ENCODE measurements around the gene FNBP1.

DNA sequence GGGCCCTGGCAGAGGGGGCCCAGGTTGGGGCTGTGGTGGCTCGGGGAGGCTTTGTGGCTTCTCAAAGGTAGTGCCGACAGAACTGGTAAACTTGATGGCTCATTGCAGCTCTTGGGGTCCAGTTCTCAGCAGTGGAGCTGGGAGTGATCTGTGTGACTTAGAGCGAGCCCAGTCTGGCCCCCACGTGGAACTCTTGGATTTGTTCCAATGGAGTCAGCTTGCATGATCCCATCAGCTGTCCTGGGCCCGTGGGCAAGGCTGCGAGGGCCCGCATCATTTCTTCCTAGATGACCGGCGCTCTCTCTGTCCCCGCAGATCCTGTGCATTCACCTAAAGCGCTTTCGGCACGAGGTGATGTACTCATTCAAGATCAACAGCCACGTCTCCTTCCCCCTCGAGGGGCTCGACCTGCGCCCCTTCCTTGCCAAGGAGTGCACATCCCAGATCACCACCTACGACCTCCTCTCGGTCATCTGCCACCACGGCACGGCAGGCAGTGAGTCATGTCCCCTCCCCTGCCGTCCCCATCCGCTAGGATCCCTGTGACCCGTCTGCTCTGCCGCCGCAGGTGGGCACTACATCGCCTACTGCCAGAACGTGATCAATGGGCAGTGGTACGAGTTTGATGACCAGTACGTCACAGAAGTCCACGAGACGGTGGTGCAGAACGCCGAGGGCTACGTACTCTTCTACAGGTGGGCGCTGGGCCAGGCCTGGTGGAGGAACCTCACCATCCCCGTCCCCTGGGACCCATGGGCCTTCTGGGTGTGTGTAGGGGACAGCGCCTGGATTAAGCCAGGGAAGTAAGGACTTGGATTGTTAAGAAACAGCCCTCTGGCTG lies 168.5 kb downstream of the FNBP1 start:
- TF ChIP-seq, protein P1, sequence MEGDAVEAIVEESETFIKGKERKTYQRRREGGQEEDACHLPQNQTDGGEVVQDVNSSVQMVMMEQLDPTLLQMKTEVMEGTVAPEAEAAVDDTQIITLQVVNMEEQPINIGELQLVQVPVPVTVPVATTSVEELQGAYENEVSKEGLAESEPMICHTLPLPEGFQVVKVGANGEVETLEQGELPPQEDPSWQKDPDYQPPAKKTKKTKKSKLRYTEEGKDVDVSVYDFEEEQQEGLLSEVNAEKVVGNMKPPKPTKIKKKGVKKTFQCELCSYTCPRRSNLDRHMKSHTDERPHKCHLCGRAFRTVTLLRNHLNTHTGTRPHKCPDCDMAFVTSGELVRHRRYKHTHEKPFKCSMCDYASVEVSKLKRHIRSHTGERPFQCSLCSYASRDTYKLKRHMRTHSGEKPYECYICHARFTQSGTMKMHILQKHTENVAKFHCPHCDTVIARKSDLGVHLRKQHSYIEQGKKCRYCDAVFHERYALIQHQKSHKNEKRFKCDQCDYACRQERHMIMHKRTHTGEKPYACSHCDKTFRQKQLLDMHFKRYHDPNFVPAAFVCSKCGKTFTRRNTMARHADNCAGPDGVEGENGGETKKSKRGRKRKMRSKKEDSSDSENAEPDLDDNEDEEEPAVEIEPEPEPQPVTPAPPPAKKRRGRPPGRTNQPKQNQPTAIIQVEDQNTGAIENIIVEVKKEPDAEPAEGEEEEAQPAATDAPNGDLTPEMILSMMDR (IDR thresholded peaks at IDR 0.05; ENCODE audit: low read depth, low read length) = no peak
- TF ChIP-seq MYC (IDR thresholded peaks at IDR 0.05; ENCODE audit: low read depth, low read length) = no peak
- TF ChIP-seq POLR2A (IDR thresholded peaks at IDR 0.05; ENCODE audit: extremely low read depth, insufficient read length) = no peak
